MV-4-11 (cell line): ENCODE measurements around the gene TMEM272.

Source experiments
- DNase-seq: peaks from one replicate; lab custom pipeline; 2025; lab: John Stamatoyannopoulos, UW

TMEM272 gene

GRCh38 chr13:51849145-51850101 is 4.4 kb upstream of the TMEM272 start:
- DNase-seq, result peak; percentile 66

GRCh38 chr13:51848674-51849073 is 3.7 kb upstream of the TMEM272 start:
- DNase-seq, result no peak

GRCh38 chr13:51846756-51847155 is 1.8 kb upstream of the TMEM272 start:
- no peak for DNase-seq

GRCh38 chr13:51845574-51846318 is 769 bp upstream of the TMEM272 start:
- no peak for DNase-seq

GRCh38 chr13:51843529-51843928 is 1.4 kb downstream of the TMEM272 start:
- no peak for DNase-seq

GRCh38 chr13:51841732-51842131 is 3.2 kb downstream of the TMEM272 start:
- DNase-seq, result no peak

- DNase-seq, result no peak
Measured at GRCh38 chr13:51840917-51841316, 4.1 kb downstream of the TMEM272 start.

- no peak for DNase-seq
Measured at GRCh38 chr13:51839711-51840540, 5.1 kb downstream of the TMEM272 start.

- DNase-seq, result no peak
Measured at GRCh38 chr13:51838240-51838846, 6.6 kb downstream of the TMEM272 start.

GRCh38 chr13:51837016-51837415 is 8.0 kb downstream of the TMEM272 start:
- DNase-seq, result no peak

- no peak for DNase-seq
Measured at GRCh38 chr13:51834581-51835171, 10.3 kb downstream of the TMEM272 start.

GRCh38 chr13:51833980-51834379 is 11.0 kb downstream of the TMEM272 start:
- DNase-seq, result no peak

GRCh38 chr13:51832471-51833152 is 12.4 kb downstream of the TMEM272 start:
- peak; percentile 83 for DNase-seq

- DNase-seq, result no peak
Measured at GRCh38 chr13:51831519-51831918, 13.5 kb downstream of the TMEM272 start.

GRCh38 chr13:51829568-51829899 is 15.4 kb downstream of the TMEM272 start:
- DNase-seq, result no peak

GRCh38 chr13:51828730-51829567 is 16.0 kb downstream of the TMEM272 start:
- DNase-seq, result peak; percentile 27

GRCh38 chr13:51827254-51827653 is 17.7 kb downstream of the TMEM272 start:
- peak; percentile 84 for DNase-seq

GRCh38 chr13:51826606-51827005 is 18.4 kb downstream of the TMEM272 start:
- DNase-seq, result no peak

- no peak for DNase-seq
Measured at GRCh38 chr13:51825681-51826254, 19.2 kb downstream of the TMEM272 start.
